Activated CD8-positive, alpha-beta memory T cell treated with anti-CD3 and anti-CD28 coated beads for 1 hour (primary cell): ENCODE data around the gene WDR76.

Experiments used
- DNase-seq, 2 donors: peaks; one replicate each; pipeline ENCODE4 v3.0.0-alpha.2; 2020; ENCODE audit warnings: low read depth in 1 of 2; ENCODE audit errors: extremely low read depth in 1 of 2

The WDR76 gene

GRCh38 chr15:43911235-43911781 is 84.5 kb downstream of the WDR76 start:
- DNase-seq = no peak

- no peak for DNase-seq
These were observed 85.4 kb downstream of the WDR76 start for GRCh38 chr15:43912208-43912607.

DNA sequence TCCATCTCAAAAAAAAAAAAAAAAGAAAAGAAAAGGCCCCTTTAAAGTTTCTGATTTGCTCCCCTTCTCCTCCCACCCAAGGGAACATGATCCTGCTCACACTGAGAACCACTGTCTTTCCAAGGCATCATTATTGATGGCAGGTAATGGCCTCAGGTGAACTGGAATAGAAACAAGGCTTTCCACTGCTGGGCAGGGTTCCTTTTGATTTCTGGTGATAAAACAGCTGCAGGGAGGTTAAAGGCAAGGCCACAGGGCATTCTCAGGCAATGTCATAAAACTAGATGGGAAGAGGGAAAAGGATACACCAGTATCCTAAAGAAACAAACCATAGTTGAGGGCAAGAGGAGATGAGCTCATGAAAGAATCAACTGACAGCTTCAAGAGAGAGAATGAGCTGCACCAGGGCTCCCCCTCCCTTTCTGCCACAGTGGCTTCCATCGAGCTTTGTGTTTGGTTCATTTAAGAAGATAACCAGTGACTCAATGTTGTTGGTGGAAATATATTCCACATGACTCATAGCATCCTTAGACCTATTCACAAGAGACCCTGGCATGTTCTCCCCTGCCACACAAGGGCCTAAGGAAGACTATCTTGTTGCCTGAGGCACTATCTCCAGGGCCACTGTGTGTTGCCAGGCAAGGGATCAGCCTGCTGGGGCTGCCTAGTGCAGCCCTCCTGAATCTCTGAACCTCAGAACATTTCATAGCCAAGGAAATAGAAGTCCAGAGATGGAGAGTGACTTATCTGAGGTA is 86.4 kb downstream of the WDR76 start:
- no peak for DNase-seq

- DNase-seq = no peak
These were observed 87.1 kb downstream of the WDR76 start for GRCh38 chr15:43913941-43914340.

DNA sequence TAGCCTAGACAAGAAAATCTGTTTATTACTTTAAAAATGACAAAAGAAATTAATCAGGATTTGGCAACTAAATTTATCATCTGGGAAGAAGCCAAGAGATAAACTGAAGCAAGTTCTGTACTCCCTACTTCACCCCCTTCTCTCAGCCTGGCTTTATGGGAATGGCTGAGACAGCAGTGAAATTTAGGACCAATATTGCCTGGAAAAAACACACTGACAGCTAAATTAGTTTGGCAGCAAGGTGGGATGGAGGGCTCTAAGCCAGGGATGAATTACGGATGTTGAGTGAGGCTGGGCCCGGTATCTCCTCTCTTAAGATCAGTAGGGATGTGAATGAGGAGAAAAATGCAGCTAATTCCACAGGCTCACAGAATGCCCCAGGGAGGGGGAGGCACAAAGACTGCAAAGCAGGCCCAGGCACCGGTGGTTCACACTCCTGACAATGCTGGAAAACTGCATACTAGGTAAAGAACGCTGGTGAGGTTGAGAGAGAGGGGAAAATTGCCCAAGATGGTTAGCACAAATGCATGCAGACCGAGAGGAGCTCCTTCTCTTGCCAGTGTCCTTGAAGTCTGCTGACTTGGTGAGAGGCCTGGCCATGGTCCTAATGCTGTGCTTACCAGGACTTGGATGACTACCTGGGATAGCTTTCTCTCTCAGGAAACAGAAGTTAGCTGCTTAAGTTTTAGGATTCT is 89.0 kb downstream of the WDR76 start:
- no peak for DNase-seq

DNA sequence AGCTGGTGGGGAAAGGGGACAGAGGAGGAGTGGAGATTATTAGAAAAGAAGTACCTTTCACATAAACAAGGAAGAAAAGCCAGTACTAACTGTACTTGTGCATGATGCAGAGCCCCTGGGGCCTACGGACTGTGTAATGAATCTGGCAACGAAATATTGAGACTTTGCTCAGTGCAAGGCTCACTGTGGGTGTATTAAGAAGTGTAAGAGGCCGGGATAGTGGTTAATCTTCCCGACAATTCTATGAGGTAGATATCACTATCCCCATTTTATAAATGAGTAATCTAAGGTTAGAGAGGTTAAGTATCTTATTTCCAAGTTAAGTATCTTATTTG is 89.5 kb downstream of the WDR76 start:
- no peak for DNase-seq
